ENCODE data around the gene TFF1.

Gene TFF1

DNA sequence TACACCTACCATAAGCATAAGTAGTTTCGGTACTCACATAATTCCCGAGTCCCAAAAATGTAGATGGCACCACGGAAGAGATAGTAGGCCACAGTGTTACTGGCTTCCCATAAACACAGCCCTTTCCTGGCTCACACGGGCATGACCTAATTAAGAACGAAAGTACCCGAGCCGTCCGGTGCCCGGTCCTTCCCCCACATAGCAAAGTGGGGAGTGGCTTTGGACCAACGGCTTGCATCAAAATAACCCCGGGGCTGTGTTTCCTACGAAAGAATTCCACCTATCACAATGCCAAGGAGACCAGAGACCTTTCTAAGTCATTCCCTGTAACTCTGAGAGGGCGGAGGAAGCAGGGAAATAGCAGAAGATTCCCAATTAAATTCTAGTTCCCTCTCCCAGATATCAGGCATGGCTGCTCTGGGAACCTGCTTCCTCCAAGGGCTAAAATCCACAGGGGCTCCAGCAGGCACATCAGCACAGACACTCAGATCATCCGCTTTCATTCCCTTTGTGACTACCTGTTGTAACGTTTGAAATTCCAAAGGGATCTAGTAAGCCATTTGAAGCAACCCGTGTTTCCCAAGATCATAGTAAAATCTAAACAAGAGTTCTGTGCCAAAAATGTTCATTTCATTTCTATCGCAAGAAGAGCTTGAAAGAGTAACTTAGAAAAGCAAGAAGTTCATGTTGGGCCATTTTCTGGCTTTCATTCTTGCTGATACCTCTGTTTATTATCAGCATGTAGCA is 29.7 kb upstream of the TFF1 start, which contains the start of gene TMPRSS3:
TSS of gene TMPRSS3 (minus strand) at position 148 of the 747 bp plus-strand sequence. CDS start 635 bp downstream, outside the sequence.
- H3K27ac ChIP-seq: no peak within 1 kb of the TSS
- H3K36me3 ChIP-seq (ENCODE audit: insufficient read depth, low read length): no peaks in the 10 kb centered on the region
- TF ChIP-seq POLR2AphosphoS5 (IDR thresholded peaks at IDR 0.05; ENCODE audit: borderline replicate concordance, low read depth, low read length) (no peak), EZH2 (IDR thresholded peaks at IDR 0.05) (no peak), FOXP2 (optimal IDR thresholded peaks at IDR 0.05; ENCODE audit: control extremely low read depth, extremely low read length, insufficient read depth) (no peak)
- H3K9ac ChIP-seq (ENCODE audit: insufficient read length): no peak within 1 kb of the TSS
- DNase-seq (ENCODE audit: low read depth, low spot score): no peak
- no peak within 1 kb of the TSS for H3K4me3 ChIP-seq
- H3K9me3 ChIP-seq (ENCODE audit: low read depth, low read length): no peaks in the 10 kb centered on the region

DNA sequence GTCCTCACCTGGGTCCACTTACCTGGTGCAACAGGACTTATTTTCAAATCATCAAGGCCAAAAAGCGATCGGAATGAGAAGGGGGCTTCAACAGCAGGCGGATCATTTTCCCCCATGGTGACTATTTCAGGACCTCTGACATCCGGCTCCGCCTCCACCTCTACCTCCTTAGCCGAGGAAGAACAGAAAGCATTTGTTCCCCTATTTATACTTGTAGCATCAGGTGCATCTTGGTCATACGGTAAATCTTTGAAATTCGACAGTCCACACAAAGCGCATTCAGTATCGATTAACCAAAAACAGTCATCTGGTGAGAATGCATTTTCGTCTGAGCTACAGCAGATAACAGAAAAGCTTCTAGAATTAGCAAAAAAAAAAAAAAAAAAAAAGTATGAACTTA is 29.0 kb upstream of the TFF1 start:
- H3K27ac ChIP-seq: no peak overlapping the region
- no peak overlapping the region for H3K9ac ChIP-seq (ENCODE audit: insufficient read length)
- H3K9me3 ChIP-seq (ENCODE audit: low read depth, low read length): no peaks in the 10 kb centered on the region
- no peak for DNase-seq (ENCODE audit: low read depth, low spot score)
- no peak for TF ChIP-seq EZH2 (IDR thresholded peaks at IDR 0.05)
- no peak for TF ChIP-seq POLR2AphosphoS5 (IDR thresholded peaks at IDR 0.05; ENCODE audit: borderline replicate concordance, low read depth, low read length)
- TF ChIP-seq FOXP2 (optimal IDR thresholded peaks at IDR 0.05; ENCODE audit: control extremely low read depth, extremely low read length, insufficient read depth): no peak
- H3K4me3 ChIP-seq: no peak overlapping the region
- H3K36me3 ChIP-seq (ENCODE audit: insufficient read depth, low read length): no peaks in the 10 kb centered on the region

DNA sequence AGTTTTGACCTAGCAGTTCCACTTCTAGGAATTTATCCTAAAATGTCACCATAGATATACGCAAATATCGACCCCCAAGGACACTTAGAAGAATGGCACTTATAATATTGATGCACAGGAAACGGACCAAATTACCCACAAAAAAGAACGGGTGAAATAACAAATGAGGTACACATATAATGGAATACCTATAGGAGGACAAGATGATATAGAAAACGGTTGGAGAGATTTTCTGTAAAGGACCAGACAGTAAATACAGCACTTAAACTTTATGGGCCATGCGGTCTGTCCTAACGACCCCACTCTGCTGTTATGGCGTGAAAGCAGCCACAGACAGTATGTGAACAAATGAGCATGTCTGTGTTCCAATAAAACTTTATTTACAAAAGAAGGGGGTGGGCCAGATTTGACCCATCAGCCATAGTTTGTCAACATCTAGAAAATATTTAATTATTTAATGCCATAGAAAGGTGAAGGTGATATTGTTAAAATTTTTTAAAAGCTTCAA is 27.2 kb upstream of the TFF1 start:
- Histone ChIP-seq H3K36me3 (ENCODE audit: insufficient read depth, low read length) (no peaks in the 10 kb centered on the region), H3K9ac (ENCODE audit: insufficient read length) (no peak overlapping the region), H3K27ac (no peak overlapping the region), H3K9me3 (ENCODE audit: low read depth, low read length) (no peaks in the 10 kb centered on the region), H3K4me3 (no peak overlapping the region)
- DNase-seq (ENCODE audit: low read depth, low spot score): no peak
- TF ChIP-seq FOXP2 (optimal IDR thresholded peaks at IDR 0.05; ENCODE audit: control extremely low read depth, extremely low read length, insufficient read depth) (no peak), POLR2AphosphoS5 (IDR thresholded peaks at IDR 0.05; ENCODE audit: borderline replicate concordance, low read depth, low read length) (no peak)

DNA sequence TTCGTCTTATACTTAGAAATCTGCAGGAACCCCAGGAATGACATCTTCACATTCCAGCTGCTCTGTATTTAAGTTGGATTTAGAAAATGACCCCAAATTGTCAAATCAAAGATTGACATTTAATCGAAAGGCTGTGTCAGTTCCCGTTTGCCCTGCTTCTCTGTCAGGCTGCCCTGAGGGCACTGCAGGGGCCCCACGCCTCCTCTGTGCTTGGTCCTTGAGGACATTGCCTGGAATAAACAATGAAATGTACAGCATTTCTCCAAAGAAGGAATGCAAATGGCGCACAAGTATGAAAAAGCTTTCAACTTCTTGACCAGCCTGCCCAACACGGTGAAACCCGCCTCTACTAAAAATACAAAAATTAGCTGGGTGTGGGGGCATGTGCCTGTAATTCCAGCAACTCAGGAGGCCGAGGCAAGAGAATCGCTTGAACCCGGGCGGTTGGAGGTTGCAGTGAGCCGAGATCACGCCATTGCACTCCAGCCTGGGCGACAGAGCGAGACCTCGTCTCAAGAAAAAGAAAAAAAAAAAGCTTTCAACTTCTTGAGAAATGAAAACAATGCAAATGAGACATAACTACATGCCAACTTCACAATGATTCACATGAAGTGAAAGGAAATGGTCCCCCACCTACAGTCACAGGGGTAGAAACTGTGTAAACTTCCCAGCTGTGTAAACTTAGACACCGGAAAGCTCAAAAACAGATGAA is 26.6 kb upstream of the TFF1 start:
- Histone ChIP-seq H3K27ac (no peak overlapping the region), H3K4me3 (no peak overlapping the region), H3K9me3 (ENCODE audit: low read depth, low read length) (no peaks in the 10 kb centered on the region), H3K36me3 (ENCODE audit: insufficient read depth, low read length) (no peaks in the 10 kb centered on the region), H3K9ac (ENCODE audit: insufficient read length) (no peak overlapping the region)
- TF ChIP-seq FOXP2 (optimal IDR thresholded peaks at IDR 0.05; ENCODE audit: control extremely low read depth, extremely low read length, insufficient read depth): no peak
- TF ChIP-seq POLR2AphosphoS5 (IDR thresholded peaks at IDR 0.05; ENCODE audit: borderline replicate concordance, low read depth, low read length): no peak
- TF ChIP-seq EZH2 (IDR thresholded peaks at IDR 0.05): no peak
- no peak for DNase-seq (ENCODE audit: low read depth, low spot score)

DNA sequence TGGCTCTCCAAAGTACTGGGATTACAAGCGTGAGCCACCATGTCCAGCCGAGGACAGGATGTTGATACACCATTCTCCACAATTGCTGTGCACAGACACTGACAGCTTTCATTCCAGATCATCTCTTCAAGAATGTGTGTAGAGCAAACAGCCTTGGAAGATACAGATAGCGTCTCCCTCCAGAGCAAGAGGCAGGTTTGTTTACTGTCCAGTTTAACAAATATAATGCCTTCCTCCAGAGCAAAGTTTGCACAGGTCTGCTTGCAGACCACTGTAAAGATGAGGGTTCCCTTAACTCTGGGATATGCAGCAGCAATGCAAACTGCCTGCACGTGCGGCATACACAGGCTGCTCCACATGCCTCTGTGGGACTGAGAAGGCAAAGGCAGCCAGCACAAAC is 25.0 kb upstream of the TFF1 start:
- no peak for DNase-seq (ENCODE audit: low read depth, low spot score)
- no peak overlapping the region for H3K9ac ChIP-seq (ENCODE audit: insufficient read length)
- H3K9me3 ChIP-seq (ENCODE audit: low read depth, low read length): no peaks in the 10 kb centered on the region
- no peak overlapping the region for H3K27ac ChIP-seq
- H3K36me3 ChIP-seq (ENCODE audit: insufficient read depth, low read length): no peaks in the 10 kb centered on the region
- no peak overlapping the region for H3K4me3 ChIP-seq
- TF ChIP-seq FOXP2 (optimal IDR thresholded peaks at IDR 0.05; ENCODE audit: control extremely low read depth, extremely low read length, insufficient read depth) (no peak), EZH2 (IDR thresholded peaks at IDR 0.05) (no peak), POLR2AphosphoS5 (IDR thresholded peaks at IDR 0.05; ENCODE audit: borderline replicate concordance, low read depth, low read length) (no peak)

DNA sequence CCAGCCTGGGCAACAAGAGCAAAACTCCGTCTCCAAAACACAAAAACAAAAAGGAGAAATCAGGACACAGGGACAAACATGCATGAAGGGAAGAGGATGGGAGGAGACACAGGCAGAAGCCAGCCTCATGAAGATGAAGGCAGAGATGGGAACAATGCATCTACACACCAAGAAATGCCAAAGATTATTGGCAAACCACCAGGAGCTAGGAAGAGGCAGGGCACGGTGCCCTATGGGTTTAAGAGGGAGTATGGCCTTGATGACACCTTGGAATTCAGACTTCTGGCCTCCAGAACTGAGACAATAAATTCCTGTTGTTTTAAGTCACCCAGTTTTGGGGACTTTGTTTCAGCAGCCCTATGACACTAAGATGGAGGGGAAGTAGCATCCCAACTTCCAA is 24.4 kb upstream of the TFF1 start:
- no peaks in the 10 kb centered on the region for H3K9me3 ChIP-seq (ENCODE audit: low read depth, low read length)
- no peak overlapping the region for H3K27ac ChIP-seq
- no peak for TF ChIP-seq EZH2 (IDR thresholded peaks at IDR 0.05)
- TF ChIP-seq FOXP2 (optimal IDR thresholded peaks at IDR 0.05; ENCODE audit: control extremely low read depth, extremely low read length, insufficient read depth): no peak
- no peak for TF ChIP-seq POLR2AphosphoS5 (IDR thresholded peaks at IDR 0.05; ENCODE audit: borderline replicate concordance, low read depth, low read length)
- H3K36me3 ChIP-seq (ENCODE audit: insufficient read depth, low read length): no peaks in the 10 kb centered on the region
- no peak overlapping the region for H3K4me3 ChIP-seq
- H3K9ac ChIP-seq (ENCODE audit: insufficient read length): no peak overlapping the region
- no peak for DNase-seq (ENCODE audit: low read depth, low spot score)

DNA sequence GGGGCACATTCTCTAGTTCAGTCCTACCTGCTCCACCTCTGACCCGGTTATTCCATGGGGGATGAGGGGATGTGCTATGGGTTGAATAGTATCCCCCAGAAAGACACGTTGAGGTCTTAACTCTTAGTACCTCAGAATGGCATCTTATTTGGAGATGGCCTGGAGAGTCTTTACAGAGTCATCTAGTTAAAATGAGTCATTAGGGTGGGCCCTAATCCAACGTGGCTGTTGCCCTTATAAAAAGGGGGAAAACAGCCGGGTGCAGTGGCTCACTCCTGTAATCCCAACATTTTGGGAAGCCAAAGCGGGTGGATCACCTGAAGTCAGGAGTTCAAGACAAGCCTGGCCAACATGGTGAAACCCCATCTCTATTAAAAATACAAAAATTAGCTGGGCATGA is 23.9 kb upstream of the TFF1 start:
- Histone ChIP-seq H3K27ac (no peak overlapping the region), H3K4me3 (no peak overlapping the region), H3K9ac (ENCODE audit: insufficient read length) (no peak overlapping the region), H3K36me3 (ENCODE audit: insufficient read depth, low read length) (no peaks in the 10 kb centered on the region), H3K9me3 (ENCODE audit: low read depth, low read length) (no peaks in the 10 kb centered on the region)
- no peak for DNase-seq (ENCODE audit: low read depth, low spot score)
- TF ChIP-seq EZH2 (IDR thresholded peaks at IDR 0.05) (no peak), POLR2AphosphoS5 (IDR thresholded peaks at IDR 0.05; ENCODE audit: borderline replicate concordance, low read depth, low read length) (no peak), FOXP2 (optimal IDR thresholded peaks at IDR 0.05; ENCODE audit: control extremely low read depth, extremely low read length, insufficient read depth) (no peak)

DNA sequence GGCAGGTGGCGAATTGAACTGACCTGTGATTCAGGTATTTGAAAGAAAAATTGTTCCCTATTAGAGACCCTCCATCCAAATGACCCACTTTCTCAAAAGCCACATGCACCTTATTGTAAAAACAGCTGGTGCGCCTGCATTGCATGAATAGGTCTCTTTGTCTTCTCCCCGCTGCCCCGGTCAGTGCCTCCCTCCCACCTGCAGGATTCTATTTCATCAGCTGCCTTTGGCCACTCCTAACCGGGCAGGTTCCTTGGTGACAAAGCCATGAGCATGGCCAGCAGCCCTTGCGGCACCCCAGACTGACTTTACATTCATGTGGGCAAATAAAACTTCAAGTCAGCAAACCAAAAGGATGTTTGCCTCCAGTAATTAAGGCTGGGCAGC is 23.1 kb upstream of the TFF1 start:
- Histone ChIP-seq H3K4me3 (no peak overlapping the region), H3K9ac (ENCODE audit: insufficient read length) (no peak overlapping the region), H3K36me3 (ENCODE audit: insufficient read depth, low read length) (no peaks in the 10 kb centered on the region), H3K9me3 (ENCODE audit: low read depth, low read length) (no peaks in the 10 kb centered on the region), H3K27ac (no peak overlapping the region)
- no peak for DNase-seq (ENCODE audit: low read depth, low spot score)
- TF ChIP-seq EZH2 (IDR thresholded peaks at IDR 0.05) (no peak), POLR2AphosphoS5 (IDR thresholded peaks at IDR 0.05; ENCODE audit: borderline replicate concordance, low read depth, low read length) (no peak), FOXP2 (optimal IDR thresholded peaks at IDR 0.05; ENCODE audit: control extremely low read depth, extremely low read length, insufficient read depth) (no peak)
